Measurements from ENCODE around the gene DNAH17. TPM values are rescaled to one million over a fixed set of nuclear protein-coding genes. Genes with fewer than 3 reads are reported as not detected.

The DNAH17 gene
- total and polyA plus RNA-seq, 2 of the 8 experiments (the other 6 are each of a cell fraction or from before 2014, with no cell fraction given): 0.14 to 0.67 TPM

DNA sequence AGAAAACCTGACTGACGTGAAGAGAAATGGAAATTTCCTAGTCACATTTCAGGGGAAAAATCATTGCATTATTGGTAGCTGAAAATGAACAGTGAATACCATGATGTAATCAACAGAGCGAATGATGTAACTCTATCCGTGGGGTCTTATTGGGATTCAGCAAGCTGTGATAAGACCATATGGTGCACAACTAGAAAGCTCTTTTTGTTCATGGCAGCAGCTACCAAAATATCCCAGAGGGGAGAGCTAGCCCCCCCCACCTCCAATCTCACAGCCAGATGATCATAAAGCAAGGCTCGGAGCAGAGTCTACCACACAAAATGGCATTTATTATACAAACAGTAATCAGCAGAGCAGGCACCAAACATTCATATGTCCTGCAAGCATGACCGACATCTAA is 22.2 kb upstream of the DNAH17 start:
- no peak overlapping the region for H3K14ac ChIP-seq (ENCODE audit: insufficient read length)
- H3K4me1 ChIP-seq (replicated peaks in 1 of 4; ENCODE audit: control insufficient read depth in 3 of 4, insufficient read depth in 4 of 4, low read length in 3 of 4): peaks cover 3 to 7% (median 6%) of the 10 kb centered on the region in 4 experiments
- DNase-seq (ENCODE audit: low read depth in 1 of 2, low spot score in 2 of 2) (no peak), FAIRE-seq (no peak)
- H2BK20ac ChIP-seq (ENCODE audit: low read length): no peak overlapping the region
- H3K23ac ChIP-seq (ENCODE audit: insufficient read length): no peak overlapping the region
- H3K18ac ChIP-seq (ENCODE audit: extremely low read depth, low read length): no peak overlapping the region
- no peak overlapping the region for H2BK15ac ChIP-seq (ENCODE audit: low read length)
- no peaks in the 10 kb centered on the region for H3K9me3 ChIP-seq (ENCODE audit: insufficient read depth in 2 of 2, low read depth in 1 of 2, low read length in 1 of 2)
- H3K4me3 ChIP-seq (ENCODE audit: extremely low read depth in 1 of 4, insufficient read depth in 2 of 4, low read depth in 3 of 4, low read length in 4 of 4): no peak overlapping the region
- H4K8ac ChIP-seq (ENCODE audit: extremely low read depth, insufficient read depth, low read length): no peak overlapping the region
- H2BK5ac ChIP-seq (ENCODE audit: low read depth, low read length): no peak overlapping the region
- H3K4me2 ChIP-seq (ENCODE audit: insufficient read depth in 1 of 2, low read depth in 2 of 2, low read length in 2 of 2): no peak overlapping the region
- no peak overlapping the region for H2BK12ac ChIP-seq (ENCODE audit: low read depth, low read length)
- ChIA-PET POLR2A (ENCODE audit: partially characterized antibody) (no interaction called here), CTCF (ENCODE audit: partially characterized antibody) (interaction anchor here (1.1 kb wide), 1 partner anchor 12 kb away, joined by 3 read pairs; no protein-coding TSS in a partner anchor)
- H3K23me2 ChIP-seq (ENCODE audit: low read depth, low read length): no peaks in the 10 kb centered on the region
- H3K56ac ChIP-seq (replicated peaks; ENCODE audit: insufficient read length, low read depth, low read length): no peak overlapping the region
- no peak overlapping the region for H3K27ac ChIP-seq (ENCODE audit: low read depth, low read length)
- H3K36me3 ChIP-seq (ENCODE audit: control insufficient read depth in 2 of 4, insufficient read depth in 4 of 4, low read length in 3 of 4): no peaks in the 10 kb centered on the region
- no peak overlapping the region for H4K91ac ChIP-seq (replicated peaks; ENCODE audit: insufficient read length, low read length)
- WGBS, 2 experiments (ENCODE audit: extremely low coverage in 1 of 2, insufficient coverage in 1 of 2, insufficient read length in 1 of 2, insufficient replicate concordance in 2 of 2, low coverage in 1 of 2, low lambda C conversion rate in 2 of 2, missing lambda C conversion rate in 1 of 2): 83% methylated on average over 5 of the region's 5 CpGs; no CpG with 5 or more reads in 1 of the 2 experiments
- no peaks in the 10 kb centered on the region for H3K79me1 ChIP-seq (ENCODE audit: low read depth, low read length)
- no peaks in the 10 kb centered on the region for H4K20me1 ChIP-seq (replicated peaks in 1 of 2; ENCODE audit: control insufficient read depth in 1 of 2, insufficient read depth in 2 of 2, low read length in 2 of 2)
- H2BK120ac ChIP-seq (replicated peaks; ENCODE audit: low read depth, low read length): no peak overlapping the region
- H3K27me3 ChIP-seq (replicated peaks in 1 of 4; ENCODE audit: control insufficient read depth in 3 of 4, extremely low read depth in 1 of 4, insufficient read depth in 3 of 4, low read length in 3 of 4): no peaks in the 10 kb centered on the region; a peak in 1 of 7 replicates
- H4K5ac ChIP-seq (ENCODE audit: insufficient read length, low read depth, low read length): no peak overlapping the region
- no peak overlapping the region for H3K9ac ChIP-seq (replicated peaks in 1 of 4; ENCODE audit: extremely low read depth in 1 of 4, low read depth in 3 of 4, low read length in 3 of 4)
- no peak overlapping the region for H2AK5ac ChIP-seq (ENCODE audit: low read depth, low read length)
- no peak overlapping the region for H2AFZ ChIP-seq (ENCODE audit: low read length)
- no peak overlapping the region for H3K4ac ChIP-seq (replicated peaks; ENCODE audit: insufficient read length, low read depth, low read length)
- no peaks in the 10 kb centered on the region for H3K79me2 ChIP-seq (ENCODE audit: control insufficient read depth in 1 of 2, insufficient read depth in 2 of 2, low read length in 2 of 2)
- TF ChIP-seq POLR2A (IDR thresholded peaks at IDR 0.05; ENCODE audit: control extremely low read depth in 1 of 2, low read depth in 2 of 2, low read length in 2 of 2) (no peak), SUZ12 (IDR thresholded peaks at IDR 0.05; ENCODE audit: low read length) (no peak), RXRA (IDR thresholded peaks at IDR 0.05; ENCODE audit: insufficient read depth, low read depth, low read length) (no peak), KDM5A (IDR thresholded peaks at IDR 0.05; ENCODE audit: low read length) (no peak), BRCA1 (IDR thresholded peaks at IDR 0.05; ENCODE audit: low read depth, low read length) (no peak), CTBP2 (IDR thresholded peaks at IDR 0.05; ENCODE audit: borderline replicate concordance, insufficient read depth, insufficient read length, low read length) (no peak), ZNF274 (IDR thresholded peaks at IDR 0.05; ENCODE audit: borderline replicate concordance, extremely low read depth, low read length) (no peak), SP4 (IDR thresholded peaks at IDR 0.05; ENCODE audit: low read length) (no peak), JUN (IDR thresholded peaks at IDR 0.05; ENCODE audit: low read depth, low read length) (no peak), TEAD4 (IDR thresholded peaks at IDR 0.05; ENCODE audit: low read depth, low read length) (no peak), EZH2 (IDR thresholded peaks at IDR 0.05; ENCODE audit: low read depth, low read length, severe bottlenecking) (no peak), GTF2F1 (IDR thresholded peaks at IDR 0.05; ENCODE audit: borderline replicate concordance, low read depth, low read length) (no peak), EGR1 (IDR thresholded peaks at IDR 0.05; ENCODE audit: borderline replicate concordance, low read depth, low read length) (no peak)
- TF ChIP-seq, protein P1, sequence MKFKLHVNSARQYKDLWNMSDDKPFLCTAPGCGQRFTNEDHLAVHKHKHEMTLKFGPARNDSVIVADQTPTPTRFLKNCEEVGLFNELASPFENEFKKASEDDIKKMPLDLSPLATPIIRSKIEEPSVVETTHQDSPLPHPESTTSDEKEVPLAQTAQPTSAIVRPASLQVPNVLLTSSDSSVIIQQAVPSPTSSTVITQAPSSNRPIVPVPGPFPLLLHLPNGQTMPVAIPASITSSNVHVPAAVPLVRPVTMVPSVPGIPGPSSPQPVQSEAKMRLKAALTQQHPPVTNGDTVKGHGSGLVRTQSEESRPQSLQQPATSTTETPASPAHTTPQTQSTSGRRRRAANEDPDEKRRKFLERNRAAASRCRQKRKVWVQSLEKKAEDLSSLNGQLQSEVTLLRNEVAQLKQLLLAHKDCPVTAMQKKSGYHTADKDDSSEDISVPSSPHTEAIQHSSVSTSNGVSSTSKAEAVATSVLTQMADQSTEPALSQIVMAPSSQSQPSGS (IDR thresholded peaks at IDR 0.05; ENCODE audit: low read length): no peak
